ENCODE data around the gene SLC6A2. TPM values are rescaled to one million over a fixed set of nuclear protein-coding genes. Genes with fewer than 3 reads are reported as not detected.

Gene SLC6A2
- total and polyA plus RNA-seq, 9 of the 15 experiments (the other 6 are each of a cell fraction or from before 2014, with no cell fraction given): not detected

GRCh38 chr16:55645986-55646385, 9.8 kb upstream of the SLC6A2 start:
- TF ChIP-seq CBX5 (IDR thresholded peaks at IDR 0.05; ENCODE audit: borderline replicate concordance, low read depth) (no peak), YY1 (IDR thresholded peaks at IDR 0.05; ENCODE audit: borderline replicate concordance in 1 of 3, control insufficient read depth in 1 of 3, extremely low read depth in 1 of 3, insufficient read depth in 3 of 3, insufficient read length in 1 of 3, insufficient replicate concordance in 2 of 3, low read depth in 1 of 3, low read length in 2 of 3) (no peak), ZBTB40 (IDR thresholded peaks at IDR 0.05) (no peak), ZBTB40 (CRISPR knock-in tag; IDR thresholded peaks at IDR 0.05) (no peak), ADNP (tag; IDR thresholded peaks at IDR 0.05) (no peak), KAT8 (IDR thresholded peaks at IDR 0.05; ENCODE audit: low read depth) (no peak), PCBP1 (IDR thresholded peaks at IDR 0.05; ENCODE audit: low read depth, low read length, poor library complexity, severe bottlenecking) (no peak), RNF219 (CRISPR knock-in tag; IDR thresholded peaks at IDR 0.05) (no peak), BCOR (IDR thresholded peaks at IDR 0.05) (no peak), SAFB2 (IDR thresholded peaks at IDR 0.05; ENCODE audit: borderline replicate concordance, low read depth, low read length, severe bottlenecking) (no peak)
- no peak for DNase-seq (ENCODE audit: extremely low read depth in 1 of 4, low spot score in 3 of 4)

More at GRCh38 chr16:55645986-55646385, 9.8 kb upstream of the SLC6A2 start:
- WGBS (ENCODE audit: insufficient coverage, low coverage, missing lambda C conversion rate): 0% methylated on average over 4 of the region's 4 CpGs
- ChIA-PET CTCF (ENCODE audit: low intra/inter-chr PET ratio) (no interaction called here), POLR2A (interaction anchor here (0.6 kb wide), 1 partner anchor 170 kb away, joined by 3 read pairs; no protein-coding TSS in a partner anchor)
- H3K27me3 ChIP-seq (ENCODE audit: control insufficient read depth in 2 of 2, insufficient read depth in 2 of 2, low read length in 2 of 2): peaks cover 6 to 8% of the 10 kb centered on the region in 2 experiments; a peak in 3 of 5 replicates
- H2AFZ ChIP-seq (ENCODE audit: low read depth, low read length): no peak overlapping the region
- ATAC-seq (no peak), FAIRE-seq (no peak)
- H3K9ac ChIP-seq (ENCODE audit: insufficient read depth in 1 of 2, low read depth in 2 of 2, low read length in 2 of 2): no peak overlapping the region
- no peak overlapping the region for H3K27ac ChIP-seq (ENCODE audit: extremely low read depth, low read depth, low read length)
- no peaks in the 10 kb centered on the region for H3K9me3 ChIP-seq (replicated peaks; ENCODE audit: control insufficient read depth, insufficient read depth, low read depth, low read length)
- BruUV-seq (replicated peaks): no TSS peak
- H3K9me1 ChIP-seq (ENCODE audit: control insufficient read depth, insufficient read depth, low read length): no peaks in the 10 kb centered on the region
- intact Hi-C loops (cut with micrococcal nuclease) (loop anchor here (10.0 kb wide), 2 partner anchors 151 to 199 kb away; no protein-coding TSS in a partner anchor), in situ Hi-C loops (cut with MboI) (no loop called here)
- no peaks in the 10 kb centered on the region for H3K4me1 ChIP-seq (replicated peaks in 1 of 2; ENCODE audit: control insufficient read depth in 2 of 2, insufficient read depth in 2 of 2, low read length in 2 of 2)
- H3K36me3 ChIP-seq (ENCODE audit: control insufficient read depth, insufficient read depth, low read length): no peaks in the 10 kb centered on the region
- H3K4me3 ChIP-seq: no peak overlapping the region
- no peaks in the 10 kb centered on the region for H3K79me2 ChIP-seq (ENCODE audit: control insufficient read depth, insufficient read depth, low read length)
- no peak overlapping the region for H3K4me2 ChIP-seq (ENCODE audit: insufficient read depth, low read length)
- H4K20me1 ChIP-seq (replicated peaks; ENCODE audit: control insufficient read depth, insufficient read depth, low read length): no peaks in the 10 kb centered on the region

Measured in K562 (cell line).